HepG2 (cell line): Measurements from ENCODE around the gene TNN.

Experiments
- SP1 ChIP-seq, 2 experiments: fragments of 450-650 bp in 1 of 2; sonication (generic) in 1 of 2; formaldehyde crosslinking in 1 of 2; IDR thresholded peaks; 2 replicates each; pipeline versions ENCODE4 v1.4.0 to v1.6.1; 2016 to 2020; ENCODE audit warnings: missing genetic modification reagents in 1 of 2
- TAF1 ChIP-seq: sonication (generic); formaldehyde crosslinking; IDR thresholded peaks from 2 replicates; pipeline ENCODE4 v1.4.0; 2020; ENCODE audit warnings: missing genetic modification reagents
- TBX2 ChIP-seq: sonication (generic); formaldehyde crosslinking; IDR thresholded peaks from 2 replicates; pipeline ENCODE4 v1.5.0; 2020; ENCODE audit warnings: missing genetic modification reagents, mild to moderate bottlenecking, borderline replicate concordance
- ZFX ChIP-seq: sonication (generic); formaldehyde crosslinking; IDR thresholded peaks from 2 replicates; pipeline ENCODE4 v1.4.0; 2020; ENCODE audit warnings: mild to moderate bottlenecking, low read depth, missing genetic modification reagents, moderate library complexity
- ZNF431 ChIP-seq: sonication (generic); formaldehyde crosslinking; IDR thresholded peaks from 2 replicates; pipeline ENCODE4 v1.9.0; 2022; ENCODE audit warnings: missing genetic modification reagents, low read depth, mild to moderate bottlenecking, borderline replicate concordance
- ZNF839 ChIP-seq: sonication (generic); formaldehyde crosslinking; IDR thresholded peaks from 2 replicates; pipeline ENCODE4 v1.4.0; 2020; ENCODE audit warnings: missing genetic modification reagents, mild to moderate bottlenecking, borderline replicate concordance

DNA sequence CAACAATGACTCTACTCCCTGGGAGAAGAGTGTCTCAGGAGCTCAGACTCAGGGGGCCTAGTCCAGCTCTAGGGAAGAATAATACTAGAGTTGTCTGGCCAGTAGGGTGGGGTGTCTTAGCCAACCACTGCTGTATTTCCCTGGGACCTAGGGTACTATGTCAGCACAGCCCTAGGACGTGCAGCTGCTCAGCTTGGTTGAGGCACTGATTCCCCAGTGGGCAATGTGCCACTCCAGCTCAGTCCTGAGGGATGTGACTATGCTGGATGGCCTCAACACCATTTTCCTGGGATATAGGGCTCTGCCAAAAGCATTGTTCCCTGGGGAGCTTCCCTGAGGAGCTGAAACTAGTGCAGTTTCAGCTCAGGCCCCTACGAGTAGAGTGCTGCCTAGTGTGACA lies 47.4 kb downstream of the TNN start:
- TF ChIP-seq ZNF839 (CRISPR knock-in tag), result no peak
- TF ChIP-seq SP1 (IDR thresholded peaks at IDR 0.05), result no peak
- TF ChIP-seq SP1 (CRISPR knock-in tag; IDR thresholded peaks at IDR 0.05), result no peak
- TF ChIP-seq TAF1 (CRISPR knock-in tag), result no peak
- no peak for TF ChIP-seq ZFX (CRISPR knock-in tag)
- TF ChIP-seq TBX2, result no peak
- TF ChIP-seq ZNF431 (CRISPR knock-in tag), result no peak
